NT2/D1 (cell line): ENCODE data around the gene PHYKPL.

Experiments
- SUZ12 ChIP-seq: IDR thresholded peaks from 2 replicates; pipeline ENCODE4 v1.6.1; 2011; ENCODE audit not compliant: insufficient read length, insufficient read depth; ENCODE audit errors: extremely low read depth
- YY1 ChIP-seq: IDR thresholded peaks from 2 replicates; pipeline ENCODE4 v1.6.1; 2011; ENCODE audit not compliant: insufficient read length, insufficient read depth
- ZNF274 ChIP-seq: IDR thresholded peaks from 2 replicates; pipeline ENCODE4 v1.6.1; 2011; ENCODE audit warnings: mild to moderate bottlenecking, low read depth, low read length

- TF ChIP-seq ZNF274 (no peak), YY1 (no peak), SUZ12 (no peak)
Observed at GRCh38 chr5:178234121-178234749, 1.6 kb upstream of the PHYKPL start.
